Measurements from ENCODE around the gene NMT2. TPM values are rescaled to one million over a fixed set of nuclear protein-coding genes. Genes with fewer than 3 reads are reported as not detected.

Gene NMT2
- total and polyA plus RNA-seq, 2 experiments from 2014 or later, result 11.7 to 16.8 TPM

GRCh38 chr10:15097011-15097812 is 71.3 kb downstream of the NMT2 start, which contains the start of gene RPP38 (continued):
- TF ChIP-seq ZNF462 (CRISPR knock-in tag; IDR thresholded peaks at IDR 0.05), result no peak
- TF ChIP-seq REST (IDR thresholded peaks at IDR 0.05; ENCODE audit: unreplicated experiment), result no peak

GRCh38 chr10:15096661-15097010 is 71.9 kb downstream of the NMT2 start:
- Histone ChIP-seq H3K9me2 (ENCODE audit: insufficient read depth) (no peaks in the 10 kb centered on the region), H3K4me2 (peak overlapping the region; percentile 100), H4K20me1 (replicated peaks; ENCODE audit: insufficient read depth) (peaks cover 16% of the 10 kb centered on the region), H3K4me1 (ENCODE audit: insufficient read depth) (peaks cover 3% of the 10 kb centered on the region; the same call in 1 of the 2 replicates), H3K4me3 (peak overlapping the region; percentile 85), H2AFZ (peak overlapping the region; percentile 100), H3F3A (replicated peaks; ENCODE audit: low read depth) (no peaks in the 10 kb centered on the region; the same call in 1 of the 2 replicates), H3K79me2 (replicated peaks; ENCODE audit: insufficient read depth) (peaks cover 43% of the 10 kb centered on the region), H3K27ac (ENCODE audit: low read depth) (peak overlapping the region; percentile 99; the same call in 1 of the 2 replicates), H3K36me3 (ENCODE audit: insufficient read depth) (no peaks in the 10 kb centered on the region), H3K27me3 (ENCODE audit: insufficient read depth) (no peaks in the 10 kb centered on the region)
- ATAC-seq (no peak), DNase-seq (ENCODE audit: low spot score) (no peak)
- peak overlapping the region; percentile 37 for H3K27ac Mint-ChIP-seq
- peaks cover 7% of the 10 kb centered on the region for H3K27me3 Mint-ChIP-seq (ENCODE audit: insufficient read depth, low read depth, poor library complexity)
- peak overlapping the region; percentile 98 for H3K4me3 Mint-ChIP-seq
- H3K36me3 Mint-ChIP-seq (ENCODE audit: low read depth), result peaks cover 9% of the 10 kb centered on the region
- peaks cover 8% of the 10 kb centered on the region for H3K4me1 Mint-ChIP-seq
- no peaks in the 10 kb centered on the region for H3K9me3 Mint-ChIP-seq
- TF ChIP-seq ZNF462 (CRISPR knock-in tag; IDR thresholded peaks at IDR 0.05), result no peak
